Neural progenitor cell (in vitro differentiated cells): ENCODE data around the gene FNTB.

Source experiments
- EZH2 ChIP-seq: fragments of 200-600 bp; sonication (generic); IDR thresholded peaks from 2 replicates; pipeline ENCODE4 v1.6.1; 2017; ENCODE audit warnings: antibody characterized with exemption, mild to moderate bottlenecking, moderate library complexity
- TF ChIP-seq, protein P1 (sequence below): fragments of 200-600 bp; sonication (generic); IDR thresholded peaks from 2 replicates; pipeline ENCODE4 v1.5.1; 2017; ENCODE audit warnings: antibody characterized with exemption, mild to moderate bottlenecking

DNA sequence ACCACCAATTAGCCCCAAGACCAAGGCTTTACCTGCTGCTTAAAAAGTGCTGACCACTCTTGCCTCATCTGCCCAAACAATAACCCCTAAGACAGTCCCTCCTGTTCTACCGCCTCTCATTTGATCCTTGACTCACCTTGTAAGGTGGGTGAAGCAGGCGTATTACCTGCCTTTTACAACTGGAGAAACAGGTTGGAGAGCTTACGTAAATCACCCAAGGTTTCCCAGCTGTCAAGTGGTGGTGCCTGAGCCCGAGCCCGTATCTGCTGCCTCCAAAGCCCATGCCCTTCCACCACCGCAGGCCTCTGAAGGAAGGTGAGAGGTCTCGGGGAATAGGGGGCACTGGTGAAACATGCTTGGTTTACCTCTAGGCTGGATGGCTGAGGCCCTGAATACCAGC is 79.0 kb downstream of the FNTB start:
- TF ChIP-seq, protein P1, sequence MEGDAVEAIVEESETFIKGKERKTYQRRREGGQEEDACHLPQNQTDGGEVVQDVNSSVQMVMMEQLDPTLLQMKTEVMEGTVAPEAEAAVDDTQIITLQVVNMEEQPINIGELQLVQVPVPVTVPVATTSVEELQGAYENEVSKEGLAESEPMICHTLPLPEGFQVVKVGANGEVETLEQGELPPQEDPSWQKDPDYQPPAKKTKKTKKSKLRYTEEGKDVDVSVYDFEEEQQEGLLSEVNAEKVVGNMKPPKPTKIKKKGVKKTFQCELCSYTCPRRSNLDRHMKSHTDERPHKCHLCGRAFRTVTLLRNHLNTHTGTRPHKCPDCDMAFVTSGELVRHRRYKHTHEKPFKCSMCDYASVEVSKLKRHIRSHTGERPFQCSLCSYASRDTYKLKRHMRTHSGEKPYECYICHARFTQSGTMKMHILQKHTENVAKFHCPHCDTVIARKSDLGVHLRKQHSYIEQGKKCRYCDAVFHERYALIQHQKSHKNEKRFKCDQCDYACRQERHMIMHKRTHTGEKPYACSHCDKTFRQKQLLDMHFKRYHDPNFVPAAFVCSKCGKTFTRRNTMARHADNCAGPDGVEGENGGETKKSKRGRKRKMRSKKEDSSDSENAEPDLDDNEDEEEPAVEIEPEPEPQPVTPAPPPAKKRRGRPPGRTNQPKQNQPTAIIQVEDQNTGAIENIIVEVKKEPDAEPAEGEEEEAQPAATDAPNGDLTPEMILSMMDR, result no peak
- no peak for TF ChIP-seq EZH2
